Gastrocnemius medialis (tissue), 4 donors: ENCODE data around the gene MTA1. TPM values are rescaled to one million over a fixed set of nuclear protein-coding genes. Genes with fewer than 3 reads are reported as not detected.
A peak's percentile ranks its signal among the peaks of the same experiment; 100 is the strongest.

Experiments
- ATAC-seq, 2 donors: fragments of 150-250 bp; one replicate each; pipeline ENCODE4 v1.9.1; 2016
- DNase-seq, 2 donors: peaks; one replicate each; pipeline ENCODE4 v3.0.0-alpha.2; 2019
- H3K27ac ChIP-seq, 4 donors: fragments of 200-600 bp; sonication (generic); 1 replicate in 1 of 4; 2 replicates in 3 of 4; pipeline ENCODE4 v1.5.1; 2016 to 2018; ENCODE audit warnings: mild to moderate bottlenecking in 2 of 4, moderate library complexity in 1 of 4
- H3K27me3 ChIP-seq, 3 donors: fragments of 200-600 bp; sonication (generic) in 2 of 3; 1 replicate in 1 of 3; 2 replicates in 2 of 3; pipeline versions ENCODE4 v1.5.1 to v1.6.0; 2016 to 2019; ENCODE audit warnings: mild to moderate bottlenecking in 1 of 3, moderate library complexity in 1 of 3
- H3K36me3 ChIP-seq, 2 donors: fragments of 200-600 bp; sonication (generic) in 1 of 2; one replicate each; pipeline ENCODE4 v1.5.1; 2017 to 2018
- H3K4me1 ChIP-seq, 2 donors: fragments of 200-600 bp; sonication (generic) in 1 of 2; one replicate each; pipeline ENCODE4 v1.5.1; 2016 to 2017; ENCODE audit warnings: mild to moderate bottlenecking in 2 of 2
- H3K4me3 ChIP-seq, 4 donors: fragments of 200-600 bp; sonication (generic) in 3 of 4; 1 replicate in 1 of 4; 2 replicates in 3 of 4; pipeline ENCODE4 v1.5.1; 2016 to 2019; ENCODE audit warnings: mild to moderate bottlenecking in 2 of 4
- H3K9me3 ChIP-seq, 3 donors: fragments of 200-600 bp; sonication (generic) in 2 of 3; 1 replicate in 1 of 3; 2 replicates in 2 of 3; pipeline ENCODE4 v1.5.1; 2016 to 2019
- CTCF ChIP-seq, 5 experiments: fragments of 450-650 bp in 3 of 5; fragments of 200-600 bp in 2 of 5; sonication (generic) in 2 of 5; IDR thresholded peaks in 4 of 5; conservative IDR thresholded peaks in 1 of 5; 1 replicate in 4 of 5; 2 replicates in 1 of 5; pipeline ENCODE4 v1.5.1; 2016 to 2019; ENCODE audit warnings: antibody characterized with exemption in 5 of 5, mild to moderate bottlenecking in 3 of 5, moderate library complexity in 3 of 5
- POLR2A ChIP-seq, 2 donors: fragments of 450-650 bp; IDR thresholded peaks; one replicate each; pipeline ENCODE4 v1.6.1; 2017; ENCODE audit warnings: antibody characterized with exemption in 2 of 2, mild to moderate bottlenecking in 2 of 2, moderate library complexity in 2 of 2
- in situ Hi-C, 4 donors: fragments of 200-750 bp; cut with MboI; loops; one replicate each; pipeline versions ENCODE4 v1.15.0 to v1.8.0; 2017; ENCODE audit warnings: low sequenced_read_pairs in 4 of 4
- intact Hi-C: fragments of 100-400 bp; cut with DNase I; formaldehyde crosslinking; loops from one replicate; pipeline ENCODE4 v1.15.1; 2023; ENCODE audit warnings: low total_unique reads
- total RNA-seq, 4 donors: library from RNA; depleted of rRNA; stranded (reverse); fragments of >200 nt; gene quantifications; one replicate each; pipeline versions ENCODE4 v1.1.0 to v1.2.3, GENCODE V29; 2016

MTA1 gene
- total RNA-seq, 4 donors from 2014 or later: 18.2 to 30.8 (median 28.2) TPM

GRCh38 chr14:105481886-105482457 lies 62.3 kb downstream of the MTA1 start:
- in situ Hi-C loops (loop anchor here in 1 of 4 donors (25.0 kb wide), 1 partner anchor 120 kb away; no protein-coding TSS in a partner anchor), intact Hi-C loops (loop anchor here (1.0 kb wide), 1 partner anchor 8 kb away; no protein-coding TSS in a partner anchor)
- Histone ChIP-seq H3K36me3 (no peaks in the 10 kb centered on the region), H3K27ac (peak overlapping the region; percentile 67 to 81 (median 78)), H3K4me3 (peak overlapping the region; percentile 8 to 53 (median 40)), H3K27me3 (peaks cover 5 to 15% (median 7%) of the 10 kb centered on the region in 3 donors), H3K4me1 (peaks cover 25 to 42% of the 10 kb centered on the region in 2 donors), H3K9me3 (no peaks in the 10 kb centered on the region)
- peak; percentile 79 to 84 for DNase-seq
- TF ChIP-seq CTCF (IDR thresholded peaks at IDR 0.05 in 4 of 5, conservative IDR thresholded peaks at IDR 0.05 in 1 of 5): no peak
- TF ChIP-seq POLR2A (IDR thresholded peaks at IDR 0.05): no peak
- ATAC-seq: peak; percentile 46 to 57

GRCh38 chr14:105482486-105483110 lies 63.0 kb downstream of the MTA1 start:
- Histone ChIP-seq H3K9me3 (no peaks in the 10 kb centered on the region), H3K27ac (peak overlapping the region; percentile 67 to 81 (median 78)), H3K27me3 (peaks cover 5 to 15% (median 7%) of the 10 kb centered on the region in 3 donors), H3K36me3 (no peaks in the 10 kb centered on the region), H3K4me3 (no peak overlapping the region), H3K4me1 (peaks cover 21 to 38% of the 10 kb centered on the region in 2 donors)
- TF ChIP-seq CTCF (IDR thresholded peaks at IDR 0.05 in 4 of 5, conservative IDR thresholded peaks at IDR 0.05 in 1 of 5) (no peak), POLR2A (IDR thresholded peaks at IDR 0.05) (no peak)
- intact Hi-C loops: no loop called here
- ATAC-seq (no peak), DNase-seq (no peak)
- in situ Hi-C loops: loop anchor here in 1 of 4 donors (25.0 kb wide), 1 partner anchor 120 kb away; no protein-coding TSS in a partner anchor

- TF ChIP-seq POLR2A (IDR thresholded peaks at IDR 0.05): no peak
- TF ChIP-seq CTCF (IDR thresholded peaks at IDR 0.05 in 4 of 5, conservative IDR thresholded peaks at IDR 0.05 in 1 of 5): no peak
- H3K36me3 ChIP-seq: no peaks in the 10 kb centered on the region
- H3K4me1 ChIP-seq: peaks cover 21 to 44% of the 10 kb centered on the region in 2 donors
- intact Hi-C loops (no loop called here), in situ Hi-C loops (loop anchor here in 1 of 4 donors (25.0 kb wide), 1 partner anchor 121 kb away; no protein-coding TSS in a partner anchor)
- no peak overlapping the region for H3K4me3 ChIP-seq
- DNase-seq (no peak), ATAC-seq (no peak)
- H3K9me3 ChIP-seq: no peaks in the 10 kb centered on the region
- peak overlapping the region; percentile 67 to 81 (median 78) for H3K27ac ChIP-seq
- peaks cover 5 to 15% (median 7%) of the 10 kb centered on the region in 3 donors for H3K27me3 ChIP-seq
These were observed 63.9 kb downstream of the MTA1 start for GRCh38 chr14:105483300-105484068.

- Histone ChIP-seq H3K4me1 (peaks cover 26 to 51% of the 10 kb centered on the region in 2 donors), H3K36me3 (no peaks in the 10 kb centered on the region), H3K4me3 (no peak overlapping the region), H3K27me3 (peaks cover 5 to 15% (median 7%) of the 10 kb centered on the region in 3 donors), H3K9me3 (no peaks in the 10 kb centered on the region), H3K27ac (peak overlapping the region in 2 of 4 donors; percentile 11 to 38)
- intact Hi-C loops (no loop called here), in situ Hi-C loops (loop anchor here in 1 of 4 donors (25.0 kb wide), 1 partner anchor 122 kb away; no protein-coding TSS in a partner anchor)
- no peak for TF ChIP-seq POLR2A (IDR thresholded peaks at IDR 0.05)
- no peak for TF ChIP-seq CTCF (IDR thresholded peaks at IDR 0.05 in 4 of 5, conservative IDR thresholded peaks at IDR 0.05 in 1 of 5)
- ATAC-seq: no peak
- no peak for DNase-seq
These were observed 64.7 kb downstream of the MTA1 start for GRCh38 chr14:105484069-105484996.
